OCI-LY3 (cell line): Measurements from ENCODE around the gene MTHFD1.

Source experiments
- EZH2phosphoT487 ChIP-seq: fragments of 200-600 bp; shearing (Covaris generic); IDR thresholded peaks from 2 replicates; pipeline ENCODE4 v1.6.1; 2018; ENCODE audit warnings: antibody characterized with exemption, mixed run types, low read depth
- TF ChIP-seq, protein P1 (sequence below): fragments of 200-600, 300-600 bp; sonication (generic); IDR thresholded peaks from 2 replicates; pipeline ENCODE4 v1.5.1; 2014; ENCODE audit warnings: antibody characterized with exemption, low read length, low read depth

DNA sequence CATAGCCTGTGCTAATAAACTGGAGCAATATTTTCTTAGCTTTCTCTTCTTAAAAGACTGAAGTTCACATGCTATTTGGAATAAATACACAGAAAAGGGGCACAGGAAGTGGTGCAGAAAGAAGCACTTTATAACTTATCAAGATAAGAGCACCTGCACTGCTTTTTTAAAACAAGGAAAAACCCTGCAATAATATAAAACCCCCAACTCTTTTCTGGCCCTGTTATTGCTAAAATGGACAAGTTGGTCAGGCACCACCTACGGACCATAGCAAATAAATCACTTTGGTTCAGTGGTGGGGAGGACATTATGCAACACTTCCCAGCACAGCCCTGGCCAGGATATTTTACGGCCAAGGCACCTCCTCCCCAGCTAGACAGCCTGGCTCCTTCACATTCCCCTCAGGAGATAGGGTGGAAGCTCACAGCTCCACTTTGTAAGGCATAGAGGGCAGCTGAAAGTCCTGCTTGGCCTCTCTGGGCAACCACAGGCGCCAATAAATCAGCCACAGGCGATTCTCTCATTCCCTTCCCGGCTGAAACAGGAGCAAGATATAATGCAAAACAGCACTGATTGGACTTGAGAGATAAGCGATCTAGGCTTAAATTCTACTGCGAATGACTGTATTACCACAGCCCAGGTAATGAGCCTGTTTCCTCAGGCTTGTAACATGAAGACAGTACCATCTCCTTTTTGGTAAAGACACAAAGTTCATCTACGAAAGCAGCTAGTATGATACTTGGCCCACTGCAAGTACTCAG, 113.4 kb downstream of the MTHFD1 start:
- TF ChIP-seq, protein P1, sequence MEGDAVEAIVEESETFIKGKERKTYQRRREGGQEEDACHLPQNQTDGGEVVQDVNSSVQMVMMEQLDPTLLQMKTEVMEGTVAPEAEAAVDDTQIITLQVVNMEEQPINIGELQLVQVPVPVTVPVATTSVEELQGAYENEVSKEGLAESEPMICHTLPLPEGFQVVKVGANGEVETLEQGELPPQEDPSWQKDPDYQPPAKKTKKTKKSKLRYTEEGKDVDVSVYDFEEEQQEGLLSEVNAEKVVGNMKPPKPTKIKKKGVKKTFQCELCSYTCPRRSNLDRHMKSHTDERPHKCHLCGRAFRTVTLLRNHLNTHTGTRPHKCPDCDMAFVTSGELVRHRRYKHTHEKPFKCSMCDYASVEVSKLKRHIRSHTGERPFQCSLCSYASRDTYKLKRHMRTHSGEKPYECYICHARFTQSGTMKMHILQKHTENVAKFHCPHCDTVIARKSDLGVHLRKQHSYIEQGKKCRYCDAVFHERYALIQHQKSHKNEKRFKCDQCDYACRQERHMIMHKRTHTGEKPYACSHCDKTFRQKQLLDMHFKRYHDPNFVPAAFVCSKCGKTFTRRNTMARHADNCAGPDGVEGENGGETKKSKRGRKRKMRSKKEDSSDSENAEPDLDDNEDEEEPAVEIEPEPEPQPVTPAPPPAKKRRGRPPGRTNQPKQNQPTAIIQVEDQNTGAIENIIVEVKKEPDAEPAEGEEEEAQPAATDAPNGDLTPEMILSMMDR = no peak
- no peak for TF ChIP-seq EZH2phosphoT487
